GM21723 (cell line): Measurements from ENCODE around the gene RFTN1.

Experiments
- ATAC-seq: cut with Tn5 transposase; IDR thresholded peaks from one replicate; pipeline ENCODE4 v1.9.1; 2021; ENCODE audit warnings: mild to moderate bottlenecking, moderate library complexity; ENCODE audit not compliant: unreplicated experiment

Gene RFTN1

GRCh38 chr3:16290007-16290826 lies 223.3 kb downstream of the RFTN1 start:
- ATAC-seq, result no peak

- ATAC-seq, result no peak
These were observed 224.2 kb downstream of the RFTN1 start for GRCh38 chr3:16289144-16289889.

- no peak for ATAC-seq
These were observed 224.8 kb downstream of the RFTN1 start for GRCh38 chr3:16288664-16289063.

- ATAC-seq, result no peak
These were observed 226.6 kb downstream of the RFTN1 start for GRCh38 chr3:16286751-16287543.

- ATAC-seq, result peak; percentile 66
These were observed 227.3 kb downstream of the RFTN1 start for GRCh38 chr3:16286161-16286560.

- no peak for ATAC-seq
These were observed 228.9 kb downstream of the RFTN1 start for GRCh38 chr3:16284633-16285032.

GRCh38 chr3:16280671-16281070 lies 232.8 kb downstream of the RFTN1 start:
- ATAC-seq, result no peak

GRCh38 chr3:16279010-16279801 lies 234.3 kb downstream of the RFTN1 start:
- ATAC-seq, result no peak

- no peak for ATAC-seq
These were observed 236.0 kb downstream of the RFTN1 start for GRCh38 chr3:16277471-16277870.

- ATAC-seq, result no peak
These were observed 239.6 kb downstream of the RFTN1 start for GRCh38 chr3:16273867-16274266.

GRCh38 chr3:16272588-16272987 lies 240.9 kb downstream of the RFTN1 start:
- no peak for ATAC-seq

- no peak for ATAC-seq
These were observed 242.6 kb downstream of the RFTN1 start for GRCh38 chr3:16270855-16271254.

- no peak for ATAC-seq
These were observed 246.8 kb downstream of the RFTN1 start for GRCh38 chr3:16266714-16267113.
